Endodermal cell (in vitro differentiated cells): ENCODE results near the gene SPAG17. TPM values are rescaled to one million over a fixed set of nuclear protein-coding genes. Genes with fewer than 3 reads are reported as not detected.
A peak's percentile ranks its signal among the peaks of the same experiment; 100 is the strongest.

Source experiments
- DNase-seq: peaks from one replicate; pipeline ENCODE4 v3.0.0-alpha.2; 2017
- H3K27ac ChIP-seq: 2 replicates; pipeline ENCODE4 v1.5.1; 2013; ENCODE audit warnings: mild to moderate bottlenecking, low read depth, low read length, moderate library complexity
- H3K27me3 ChIP-seq: 2 replicates; pipeline ENCODE4 v1.6.1; 2013; ENCODE audit warnings: mild to moderate bottlenecking, low read length, moderate library complexity; ENCODE audit not compliant: insufficient read depth, control insufficient read depth, poor library complexity, severe bottlenecking
- H3K36me3 ChIP-seq: 2 replicates; pipeline ENCODE4 v1.7.0; 2013; ENCODE audit warnings: mild to moderate bottlenecking, low read length, moderate library complexity; ENCODE audit not compliant: control insufficient read depth, insufficient read depth
- H3K4me1 ChIP-seq: one replicate; pipeline ENCODE4 v1.7.0; 2013; ENCODE audit warnings: low read length; ENCODE audit not compliant: control insufficient read depth, insufficient read depth
- H3K4me3 ChIP-seq: 2 replicates; pipeline ENCODE4 v1.5.1; 2013; ENCODE audit warnings: mild to moderate bottlenecking, low read length, moderate library complexity
- H3K9ac ChIP-seq: 2 replicates; pipeline ENCODE4 v1.6.1; 2013; ENCODE audit warnings: mild to moderate bottlenecking, low read length, moderate library complexity; ENCODE audit not compliant: poor library complexity, severe bottlenecking; ENCODE audit errors: extremely low read depth
- H3K9me3 ChIP-seq: 2 replicates; pipeline ENCODE4 v1.6.1; 2013; ENCODE audit warnings: mild to moderate bottlenecking, low read length, moderate library complexity; ENCODE audit not compliant: control insufficient read depth
- H3K27ac Mint-ChIP-seq: 2 replicates; pipeline ENCODE4 v1.8.0; 2020; ENCODE audit warnings: mixed read lengths
- H3K27me3 Mint-ChIP-seq: 2 replicates; pipeline ENCODE4 v1.8.0; 2021; ENCODE audit warnings: mild to moderate bottlenecking, mixed read lengths; ENCODE audit not compliant: insufficient read depth
- H3K36me3 Mint-ChIP-seq: 2 replicates; pipeline ENCODE4 v1.8.0; 2020; ENCODE audit warnings: low read depth, mixed read lengths
- H3K4me1 Mint-ChIP-seq: 2 replicates; pipeline ENCODE4 v1.8.0; 2020; ENCODE audit warnings: mixed read lengths
- H3K4me3 Mint-ChIP-seq: 2 replicates; pipeline ENCODE4 v1.8.0; 2020; ENCODE audit warnings: mild to moderate bottlenecking, moderate library complexity, mixed read lengths
- H3K9me3 Mint-ChIP-seq: 2 replicates; pipeline ENCODE4 v1.8.0; 2020; ENCODE audit warnings: mild to moderate bottlenecking, mixed read lengths
- CTCF ChIP-seq: fragments of 200-600 bp; sonication (generic); conservative IDR thresholded peaks from 2 replicates; pipeline ENCODE4 v1.5.0; 2021; ENCODE audit warnings: antibody characterized with exemption, mild to moderate bottlenecking
- WGBS, 2 experiments: methylation state at CpG; one replicate each; pipeline versions ENCODE4 v1.1.5 to v1.1.7; 2013; ENCODE audit warnings: missing lambda C conversion rate in 2 of 2, mixed read lengths in 1 of 2; ENCODE audit not compliant: insufficient coverage in 1 of 2, insufficient read length in 1 of 2; 5-methylcytosine and 5-hydroxymethylcytosine counted together
- total RNA-seq, 2 donors: library from RNA; stranded (reverse); fragmentation: NEBNext Ultra II Directional in 1 of 2; extraction: Animal tissue kit (Norgen Biotek cat#: 25700) in 1 of 2; gene quantifications; 2 replicates in 1 of 2; 3 replicates in 1 of 2; pipeline ENCODE4 v1.2.1, GENCODE V29; 2021

SPAG17 gene
- total RNA-seq, 2 donors from 2014 or later = 5.0 to 6.3 TPM

GRCh38 chr1:118116909-118117308 is 68.1 kb downstream of the SPAG17 start:
- Mint-ChIP-seq H3K9me3 (no peaks in the 10 kb centered on the region), H3K4me3 (no peak overlapping the region), H3K36me3 (no peaks in the 10 kb centered on the region), H3K27ac (peak overlapping the region; percentile 31), H3K27me3 (no peaks in the 10 kb centered on the region), H3K4me1 (peaks cover 17% of the 10 kb centered on the region)
- Histone ChIP-seq H3K9me3 (no peaks in the 10 kb centered on the region), H3K36me3 (no peaks in the 10 kb centered on the region), H3K27ac (no peak overlapping the region), H3K27me3 (no peaks in the 10 kb centered on the region), H3K9ac (no peak overlapping the region), H3K4me1 (no peaks in the 10 kb centered on the region), H3K4me3 (no peak overlapping the region)
- no peak for DNase-seq
- 79 to 80% methylated on average over 2 to 4 of the region's 4 CpGs for WGBS, 2 experiments
- no peak for TF ChIP-seq CTCF

- no peak overlapping the region for H3K27ac Mint-ChIP-seq
- WGBS, 2 experiments = 93% methylated on average over 4 to 5 of the region's 5 CpGs
- H3K9ac ChIP-seq = no peak overlapping the region
These were observed 68.6 kb downstream of the SPAG17 start for GRCh38 chr1:118116401-118116800.

DNA sequence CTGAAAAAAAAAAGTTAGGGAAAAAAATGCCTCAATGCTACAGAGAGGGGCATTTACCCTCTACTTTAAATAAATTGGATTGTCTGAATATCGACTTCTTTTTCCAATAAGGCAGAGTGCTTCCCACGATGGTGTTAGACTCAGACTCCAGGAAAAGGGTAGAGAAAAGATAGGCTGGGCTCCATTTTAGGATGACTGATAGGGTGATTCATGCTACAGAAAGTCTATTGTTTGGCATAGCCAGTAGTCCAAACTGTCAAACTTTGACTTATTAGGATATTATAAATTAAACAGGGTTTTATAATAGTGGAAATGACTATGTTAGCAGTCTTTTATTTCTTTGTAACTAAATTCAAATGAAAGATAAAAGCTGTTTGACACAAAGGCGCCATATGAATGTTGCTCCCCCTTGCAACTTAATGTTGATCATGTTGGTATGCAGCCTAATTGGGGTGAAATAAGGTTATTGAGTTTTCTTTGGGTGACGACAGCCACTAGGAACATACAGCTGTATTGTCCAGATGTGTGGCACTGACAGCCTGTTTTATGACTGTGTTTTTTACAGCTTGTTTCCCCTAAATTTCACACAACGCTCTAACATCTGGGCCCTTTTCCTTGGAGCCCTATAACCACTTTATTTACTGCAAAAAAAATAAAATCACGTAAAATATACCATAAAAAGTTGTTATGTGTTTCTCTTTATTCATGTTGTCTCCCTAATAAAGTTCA is 69.3 kb downstream of the SPAG17 start:
- no peaks in the 10 kb centered on the region for H3K36me3 ChIP-seq
- no peak overlapping the region for H3K9ac ChIP-seq
- TF ChIP-seq CTCF = no peak
- H3K27me3 ChIP-seq = no peaks in the 10 kb centered on the region
- no peak overlapping the region for H3K4me3 ChIP-seq
- H3K36me3 Mint-ChIP-seq = no peaks in the 10 kb centered on the region
- H3K9me3 ChIP-seq = no peaks in the 10 kb centered on the region
- H3K4me1 Mint-ChIP-seq = peaks cover 11% of the 10 kb centered on the region
- no peak overlapping the region for H3K4me3 Mint-ChIP-seq
- H3K9me3 Mint-ChIP-seq = no peaks in the 10 kb centered on the region
- no peak overlapping the region for H3K27ac Mint-ChIP-seq
- H3K27ac ChIP-seq = no peak overlapping the region
- no peaks in the 10 kb centered on the region for H3K4me1 ChIP-seq
- DNase-seq = no peak
- WGBS, 2 experiments = 96 to 100% methylated on average over 1 to 6 of the region's 6 CpGs
- H3K27me3 Mint-ChIP-seq = no peaks in the 10 kb centered on the region

More at GRCh38 chr1:118116401-118116800, 68.6 kb downstream of the SPAG17 start:
- no peak overlapping the region for H3K27ac ChIP-seq
- no peak overlapping the region for H3K4me3 ChIP-seq
- Mint-ChIP-seq H3K9me3 (no peaks in the 10 kb centered on the region), H3K27me3 (no peaks in the 10 kb centered on the region), H3K4me1 (peaks cover 17% of the 10 kb centered on the region), H3K4me3 (no peak overlapping the region), H3K36me3 (no peaks in the 10 kb centered on the region)
- H3K4me1 ChIP-seq = no peaks in the 10 kb centered on the region
- H3K27me3 ChIP-seq = no peaks in the 10 kb centered on the region
- no peak for TF ChIP-seq CTCF
- no peaks in the 10 kb centered on the region for H3K36me3 ChIP-seq
- no peak for DNase-seq
- H3K9me3 ChIP-seq = no peaks in the 10 kb centered on the region
